Measurements from ENCODE around the gene GPR149. TPM values are rescaled to one million over a fixed set of nuclear protein-coding genes. Genes with fewer than 3 reads are reported as not detected.

The GPR149 gene
- polyA plus RNA-seq, 3 donors: not detected

GRCh38 chr3:154324919-154325318 lies 105.1 kb downstream of the GPR149 start:
- H4K20me1 ChIP-seq (ENCODE audit: insufficient read depth, low read length): peaks cover 8% of the 10 kb centered on the region
- H3K27ac Mint-ChIP-seq: peak overlapping the region; percentile 96 to 99 (median 99)
- peak overlapping the region; percentile 88 for H3K9ac ChIP-seq (ENCODE audit: insufficient read depth, low read length, poor library complexity, severe bottlenecking)
- H3K4me3 Mint-ChIP-seq: peak overlapping the region; percentile 86 to 97
- H3K4me2 ChIP-seq (replicated peaks; ENCODE audit: extremely low read depth, low read length, poor library complexity, severe bottlenecking): peak overlapping the region; percentile 88
- TF ChIP-seq, protein P1, sequence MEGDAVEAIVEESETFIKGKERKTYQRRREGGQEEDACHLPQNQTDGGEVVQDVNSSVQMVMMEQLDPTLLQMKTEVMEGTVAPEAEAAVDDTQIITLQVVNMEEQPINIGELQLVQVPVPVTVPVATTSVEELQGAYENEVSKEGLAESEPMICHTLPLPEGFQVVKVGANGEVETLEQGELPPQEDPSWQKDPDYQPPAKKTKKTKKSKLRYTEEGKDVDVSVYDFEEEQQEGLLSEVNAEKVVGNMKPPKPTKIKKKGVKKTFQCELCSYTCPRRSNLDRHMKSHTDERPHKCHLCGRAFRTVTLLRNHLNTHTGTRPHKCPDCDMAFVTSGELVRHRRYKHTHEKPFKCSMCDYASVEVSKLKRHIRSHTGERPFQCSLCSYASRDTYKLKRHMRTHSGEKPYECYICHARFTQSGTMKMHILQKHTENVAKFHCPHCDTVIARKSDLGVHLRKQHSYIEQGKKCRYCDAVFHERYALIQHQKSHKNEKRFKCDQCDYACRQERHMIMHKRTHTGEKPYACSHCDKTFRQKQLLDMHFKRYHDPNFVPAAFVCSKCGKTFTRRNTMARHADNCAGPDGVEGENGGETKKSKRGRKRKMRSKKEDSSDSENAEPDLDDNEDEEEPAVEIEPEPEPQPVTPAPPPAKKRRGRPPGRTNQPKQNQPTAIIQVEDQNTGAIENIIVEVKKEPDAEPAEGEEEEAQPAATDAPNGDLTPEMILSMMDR (IDR thresholded peaks at IDR 0.05): no peak
- H3K9me3 Mint-ChIP-seq: no peaks in the 10 kb centered on the region
- no peaks in the 10 kb centered on the region for H3K36me3 ChIP-seq (replicated peaks in 1 of 2; ENCODE audit: control insufficient read depth in 1 of 2, insufficient read depth in 2 of 2, low read length in 2 of 2)
- H3K36me3 Mint-ChIP-seq: peaks cover 4 to 5% of the 10 kb centered on the region in 2 donors
- H3K9me3 ChIP-seq (replicated peaks in 1 of 2; ENCODE audit: control insufficient read depth in 1 of 2, insufficient read depth in 1 of 2, low read length in 2 of 2): no peaks in the 10 kb centered on the region
- H3K4me1 ChIP-seq (ENCODE audit: control insufficient read depth in 1 of 2, insufficient read depth in 2 of 2, low read length in 2 of 2): peaks cover 22 to 26% of the 10 kb centered on the region in 2 donors
- peaks cover 0 to 3% (median 2%) of the 10 kb centered on the region in 3 donors for H3K27me3 Mint-ChIP-seq (ENCODE audit: low read depth in 3 of 3)
- 94% methylated on average over 3 of the region's 3 CpGs for WGBS (ENCODE audit: insufficient coverage)
- peak overlapping the region; percentile 87 for H2AFZ ChIP-seq (ENCODE audit: insufficient read depth, low read depth, low read length, poor library complexity, severe bottlenecking)
- peaks cover 24% of the 10 kb centered on the region for H3K4me1 Mint-ChIP-seq
- peak overlapping the region; percentile 67 to 99 (median 92) for H3K4me3 ChIP-seq (replicated peaks in 1 of 3; ENCODE audit: low read depth in 2 of 3, low read length in 3 of 3)
- H3K79me2 ChIP-seq (ENCODE audit: insufficient read depth, low read length): peaks cover 43% of the 10 kb centered on the region
- DNase-seq: peak in 1 of 3 donors; percentile 4
- intact Hi-C loops (cut with micrococcal nuclease): loop anchor here in 1 of 2 donors (10.0 kb wide), 1 partner anchor 1540 kb away; no protein-coding TSS in a partner anchor
- peak overlapping the region in 1 of 2 donors; percentile 96 for H3K27ac ChIP-seq (ENCODE audit: low read depth in 1 of 2, low read length in 2 of 2)
- H3K27me3 ChIP-seq (ENCODE audit: control insufficient read depth in 2 of 2, insufficient read depth in 2 of 2, low read length in 2 of 2): no peaks in the 10 kb centered on the region

DNA sequence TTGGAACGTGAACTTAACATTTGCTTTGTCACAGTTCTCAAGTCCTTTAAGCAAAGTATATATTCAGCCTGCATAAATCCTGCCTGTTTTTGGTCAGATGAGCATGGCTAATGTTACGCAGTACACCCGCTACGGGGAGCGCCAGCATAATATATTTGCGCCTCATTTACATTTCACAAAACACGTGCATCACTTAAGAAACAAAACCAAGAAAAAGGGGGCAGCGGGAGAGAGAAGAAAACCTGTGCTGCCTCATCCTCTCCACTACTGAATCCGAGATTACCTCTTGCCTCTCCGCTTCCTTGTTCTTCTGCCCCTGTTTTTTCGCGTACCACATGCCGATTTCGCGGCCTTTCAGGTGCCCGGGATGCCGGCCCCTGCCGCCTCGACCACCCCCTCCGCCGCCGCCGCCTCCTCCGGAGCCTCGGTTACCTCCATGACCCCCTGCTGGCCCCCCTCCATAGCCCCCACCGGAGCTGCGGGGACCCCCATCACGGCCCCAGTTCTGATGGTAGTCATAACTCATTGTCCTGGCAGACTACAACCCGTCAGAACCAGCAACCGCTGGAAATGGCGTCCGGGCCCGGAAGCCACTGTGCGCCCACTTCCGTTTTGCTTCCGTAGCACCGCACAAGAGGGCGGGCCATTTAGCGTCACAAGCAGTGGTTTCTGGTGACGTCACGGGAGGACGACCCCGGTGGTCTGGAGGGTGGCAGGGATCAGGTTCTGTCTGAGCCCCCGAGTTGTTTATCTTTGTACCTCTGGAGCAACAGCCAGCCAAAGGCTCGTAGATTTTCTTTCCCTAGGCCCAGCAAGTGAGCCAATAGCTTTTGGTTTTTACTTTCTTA lies 105.9 kb downstream of the GPR149 start, which contains the start of gene DHX36:
Gene DHX36 (minus strand): TSS at position 597 of the 848 bp plus-strand sequence. CDS start 71 bp downstream, at position 526.
- Mint-ChIP-seq H3K4me3 (peak within 1 kb of the TSS; percentile 86 to 97), H3K27ac (peak within 1 kb of the TSS; percentile 96 to 99 (median 99)), H3K36me3 (peaks cover 4 to 5% of the 10 kb centered on the region in 2 donors), H3K27me3 (ENCODE audit: low read depth in 3 of 3) (peaks cover 0 to 3% (median 2%) of the 10 kb centered on the region in 3 donors), H3K9me3 (no peaks in the 10 kb centered on the region), H3K4me1 (peaks cover 24% of the 10 kb centered on the region)
- Histone ChIP-seq H4K20me1 (ENCODE audit: insufficient read depth, low read length) (peaks cover 10% of the 10 kb centered on the region), H3K4me3 (replicated peaks in 1 of 3; ENCODE audit: low read depth in 2 of 3, low read length in 3 of 3) (peak within 1 kb of the TSS; percentile 67 to 99 (median 92)), H3K9me3 (replicated peaks in 1 of 2; ENCODE audit: control insufficient read depth in 1 of 2, insufficient read depth in 1 of 2, low read length in 2 of 2) (no peaks in the 10 kb centered on the region), H3K4me1 (ENCODE audit: control insufficient read depth in 1 of 2, insufficient read depth in 2 of 2, low read length in 2 of 2) (peaks cover 22 to 27% of the 10 kb centered on the region in 2 donors), H3K36me3 (replicated peaks in 1 of 2; ENCODE audit: control insufficient read depth in 1 of 2, insufficient read depth in 2 of 2, low read length in 2 of 2) (no peaks in the 10 kb centered on the region), H3K79me2 (ENCODE audit: insufficient read depth, low read length) (peaks cover 51% of the 10 kb centered on the region), H3K4me2 (replicated peaks; ENCODE audit: extremely low read depth, low read length, poor library complexity, severe bottlenecking) (peak within 1 kb of the TSS; percentile 88), H3K9ac (ENCODE audit: insufficient read depth, low read length, poor library complexity, severe bottlenecking) (peak within 1 kb of the TSS; percentile 88), H2AFZ (ENCODE audit: insufficient read depth, low read depth, low read length, poor library complexity, severe bottlenecking) (peak within 1 kb of the TSS; percentile 87), H3K27me3 (ENCODE audit: control insufficient read depth in 2 of 2, insufficient read depth in 2 of 2, low read length in 2 of 2) (no peaks in the 10 kb centered on the region), H3K27ac (ENCODE audit: low read depth in 1 of 2, low read length in 2 of 2) (peak within 1 kb of the TSS; percentile 86 to 96)
- intact Hi-C loops (cut with micrococcal nuclease): loop anchor here in 1 of 2 donors (10.0 kb wide), 1 partner anchor 1541 kb away; no protein-coding TSS in a partner anchor
- DNase-seq: peak; percentile 86 to 92 (median 91)
- 0% methylated on average over 38 of the region's 45 CpGs for WGBS (ENCODE audit: insufficient coverage)
- TF ChIP-seq, protein P1 (IDR thresholded peaks at IDR 0.05): no peak

Measured in CD14-positive monocyte (primary cell).